ENCODE measurements around the gene TNNI2.

TNNI2 gene

GRCh38 chr11:1860108-1860507, 21.3 kb downstream of the TNNI2 start:
- peaks cover 0 to 27% (median 24%) of the 10 kb centered on the region in 4 donors for H3K4me1 ChIP-seq
- no peak for DNase-seq
- no peak overlapping the region for H3K27ac ChIP-seq
- H3K27me3 ChIP-seq: no peaks in the 10 kb centered on the region
- no peaks in the 10 kb centered on the region for H3K36me3 ChIP-seq
- no peak overlapping the region for H3K4me3 ChIP-seq
- no peak for TF ChIP-seq CTCF (IDR thresholded peaks at IDR 0.05)
- no peaks in the 10 kb centered on the region for H3K9me3 ChIP-seq
- intact Hi-C loops (cut with DNase I; ENCODE audit: low total_unique reads): no loop called here

- no peak overlapping the region for H3K4me3 ChIP-seq
- H3K27me3 ChIP-seq: no peaks in the 10 kb centered on the region
- TF ChIP-seq CTCF (IDR thresholded peaks at IDR 0.05): no peak
- DNase-seq: no peak
- H3K9me3 ChIP-seq: no peaks in the 10 kb centered on the region
- no peaks in the 10 kb centered on the region for H3K36me3 ChIP-seq
- H3K27ac ChIP-seq: peak overlapping the region in 1 of 2 donors; percentile 94
- H3K4me1 ChIP-seq: peaks cover 0 to 40% (median 35%) of the 10 kb centered on the region in 4 donors
- intact Hi-C loops (cut with DNase I; ENCODE audit: low total_unique reads): no loop called here
Observed at GRCh38 chr11:1861435-1862411, 22.9 kb downstream of the TNNI2 start.

GRCh38 chr11:1862588-1863351, 24.0 kb downstream of the TNNI2 start:
- no peak overlapping the region for H3K4me3 ChIP-seq
- no peaks in the 10 kb centered on the region for H3K27me3 ChIP-seq
- no peaks in the 10 kb centered on the region for H3K9me3 ChIP-seq
- peak overlapping the region; percentile 94 to 95 for H3K27ac ChIP-seq
- H3K4me1 ChIP-seq: peaks cover 0 to 49% (median 36%) of the 10 kb centered on the region in 4 donors
- no peaks in the 10 kb centered on the region for H3K36me3 ChIP-seq
- intact Hi-C loops (cut with DNase I; ENCODE audit: low total_unique reads): no loop called here
- TF ChIP-seq CTCF (IDR thresholded peaks at IDR 0.05): no peak
- DNase-seq: no peak

- no peaks in the 10 kb centered on the region for H3K9me3 ChIP-seq
- H3K27ac ChIP-seq: peak overlapping the region; percentile 94 to 95
- peaks cover 0 to 4% of the 10 kb centered on the region in 2 donors for H3K27me3 ChIP-seq
- no peak for TF ChIP-seq CTCF (IDR thresholded peaks at IDR 0.05)
- intact Hi-C loops (cut with DNase I; ENCODE audit: low total_unique reads): no loop called here
- H3K4me1 ChIP-seq: peaks cover 0 to 54% (median 43%) of the 10 kb centered on the region in 4 donors
- peak overlapping the region; percentile 24 to 42 for H3K4me3 ChIP-seq
- peak; percentile 90 to 97 for DNase-seq
- H3K36me3 ChIP-seq: no peaks in the 10 kb centered on the region
Observed at GRCh38 chr11:1863352-1864216, 24.8 kb downstream of the TNNI2 start.

GRCh38 chr11:1864231-1864630, 25.4 kb downstream of the TNNI2 start:
- intact Hi-C loops (cut with DNase I; ENCODE audit: low total_unique reads): no loop called here
- no peak for TF ChIP-seq CTCF (IDR thresholded peaks at IDR 0.05)
- no peaks in the 10 kb centered on the region for H3K36me3 ChIP-seq
- H3K4me3 ChIP-seq: peak overlapping the region; percentile 24 to 42
- peaks cover 0 to 59% (median 48%) of the 10 kb centered on the region in 4 donors for H3K4me1 ChIP-seq
- DNase-seq: no peak
- peak overlapping the region; percentile 94 to 95 for H3K27ac ChIP-seq
- H3K27me3 ChIP-seq: peaks cover 0 to 9% of the 10 kb centered on the region in 2 donors
- no peaks in the 10 kb centered on the region for H3K9me3 ChIP-seq

Data from tibial artery (tissue), 4 donors.